Ramos (cell line): ENCODE results near the gene TM9SF4.
"Not testable (repeated sequence)": the region's sequence is repeated elsewhere in the genome, so short reads cannot be mapped to it uniquely, and the experiment has no call there.

Source experiments
- in situ Hi-C: fragments of 300-500 bp; cut with MboI; formaldehyde crosslinking; loops from one replicate; pipeline ENCODE4 v1.14.3; 2022; ENCODE audit warnings: low sequenced_read_pairs; ENCODE audit not compliant: unreplicated experiment

TM9SF4 gene

DNA sequence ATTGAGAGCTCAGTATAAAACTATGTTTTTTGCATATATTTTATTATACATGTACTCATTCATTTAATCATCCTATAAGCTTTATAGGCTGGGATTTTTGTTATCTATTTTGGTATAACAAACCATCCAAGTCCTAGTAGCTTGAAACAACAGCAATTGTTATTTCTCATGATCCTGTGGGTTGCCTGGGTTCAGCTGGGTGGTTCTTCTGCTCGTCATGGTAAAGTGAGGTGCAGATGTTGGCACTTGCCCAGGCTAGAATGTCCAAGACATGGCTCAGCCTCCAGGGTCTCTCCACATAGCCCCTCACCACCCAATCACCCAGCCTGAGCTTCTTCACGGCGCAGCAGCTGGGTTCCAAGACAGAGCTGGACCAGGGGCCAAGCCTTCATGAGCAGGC is 20.8 kb upstream of the TM9SF4 start:
- in situ Hi-C loops = no loop called here

DNA sequence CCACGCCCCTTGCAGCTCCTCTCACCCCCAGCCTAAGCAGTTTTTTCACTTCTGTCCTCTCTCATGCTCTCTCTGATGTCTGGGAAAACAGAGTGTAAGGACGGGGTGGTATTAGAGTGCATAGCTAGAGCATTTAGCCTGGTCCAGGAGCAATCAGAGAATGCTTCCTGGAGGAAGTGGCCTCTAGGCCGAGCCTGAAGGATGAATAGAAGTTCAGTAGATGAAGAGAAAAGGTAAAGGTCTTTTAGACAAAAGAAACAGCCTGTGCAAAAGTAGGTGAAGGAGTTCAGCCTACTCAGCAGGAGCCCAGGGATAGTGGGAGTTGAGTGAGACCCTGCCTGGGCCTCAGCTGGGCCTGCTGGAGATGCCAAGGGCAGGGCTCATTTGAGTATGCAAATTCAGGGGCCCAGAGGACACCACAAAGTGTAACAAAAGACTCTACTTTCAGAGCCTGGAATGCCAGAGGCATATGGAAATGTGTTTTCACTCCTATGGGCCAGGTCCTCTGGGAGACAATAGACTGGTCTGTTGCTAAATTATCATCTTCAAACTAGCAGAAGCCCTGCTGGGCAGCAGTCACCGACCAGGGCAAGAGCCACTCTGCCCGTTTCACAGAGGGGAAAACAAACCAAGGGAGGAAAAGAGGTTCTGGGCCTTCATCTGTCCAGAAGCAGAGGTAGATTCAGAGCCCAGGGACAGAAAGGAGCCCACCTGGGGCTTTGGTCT is 19.7 kb upstream of the TM9SF4 start:
- in situ Hi-C loops = loop anchor here (5.0 to 10.0 kb wide), 3 partner anchors 67 to 265 kb away; no protein-coding TSS in a partner anchor

DNA sequence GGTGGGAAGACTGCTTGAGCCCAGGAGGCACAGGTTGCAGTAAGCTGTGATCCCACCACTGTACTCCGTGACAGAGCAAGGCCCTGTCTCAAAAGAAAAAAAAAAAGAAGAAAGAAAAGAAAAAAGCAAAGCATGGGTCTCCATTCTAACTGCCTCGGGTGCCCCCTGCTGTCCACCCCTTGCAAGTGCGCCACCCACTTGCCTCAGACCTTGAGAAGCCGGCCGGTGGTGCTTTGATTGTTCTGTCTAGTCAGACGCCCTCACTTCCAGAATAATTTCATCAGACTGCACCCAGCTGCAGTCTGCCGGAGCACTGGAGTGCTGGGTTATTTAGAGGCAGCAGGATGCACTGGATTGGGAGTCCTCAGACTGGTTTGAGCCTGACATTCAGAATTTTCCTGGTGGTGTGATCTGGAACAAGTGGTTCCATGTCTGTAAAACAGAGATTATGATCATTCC is 17.6 kb upstream of the TM9SF4 start:
- in situ Hi-C loops = loop anchor here (5.0 to 10.0 kb wide), 3 partner anchors 70 to 267 kb away; no protein-coding TSS in a partner anchor

DNA sequence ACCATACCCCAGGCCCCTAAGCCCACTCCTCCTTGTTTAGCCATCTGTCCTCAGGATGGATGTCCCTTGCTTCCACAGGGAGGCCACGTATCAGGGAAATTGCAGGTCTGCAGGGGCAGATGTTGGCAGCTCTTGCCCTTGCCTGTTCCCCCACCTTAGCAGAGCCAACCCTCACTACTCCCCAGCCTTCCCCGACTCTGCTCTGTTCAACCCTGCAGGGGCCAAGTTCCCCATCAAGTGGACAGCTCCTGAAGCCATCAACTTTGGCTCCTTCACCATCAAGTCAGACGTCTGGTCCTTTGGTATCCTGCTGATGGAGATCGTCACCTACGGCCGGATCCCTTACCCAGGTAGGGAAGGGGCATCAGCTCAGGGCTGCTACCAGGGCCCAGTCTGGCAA is 10.7 kb upstream of the TM9SF4 start:
- in situ Hi-C loops = loop anchor here (10.0 kb wide), 2 partner anchors 244 to 274 kb away; no protein-coding TSS in a partner anchor

DNA sequence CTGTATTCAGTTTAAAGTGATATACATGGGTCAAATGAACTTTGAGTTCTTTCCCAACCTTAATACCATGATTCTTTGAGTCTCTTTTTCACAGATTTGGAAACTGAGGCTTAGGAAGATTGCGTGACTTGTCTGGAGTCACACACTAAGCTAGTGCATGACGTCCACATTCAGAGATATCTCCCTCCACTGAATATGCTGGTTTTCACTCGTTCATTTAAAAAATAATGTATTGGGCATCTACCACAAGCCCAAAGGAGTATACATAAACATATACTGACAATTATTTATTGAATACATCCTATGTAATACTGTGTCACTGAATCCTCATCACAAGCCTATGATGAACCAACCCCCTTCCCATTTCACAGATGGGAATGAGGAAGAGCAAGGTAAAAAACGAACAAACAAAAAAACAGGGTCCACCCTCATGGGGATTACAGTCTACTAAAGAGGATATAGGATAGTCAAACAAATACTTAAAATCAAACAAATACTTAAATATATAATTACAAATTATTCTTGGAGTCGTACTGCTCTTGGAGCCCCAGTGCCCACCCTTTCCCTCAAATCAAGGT is 611 bp upstream of the TM9SF4 start:
- in situ Hi-C loops = no loop called here

DNA sequence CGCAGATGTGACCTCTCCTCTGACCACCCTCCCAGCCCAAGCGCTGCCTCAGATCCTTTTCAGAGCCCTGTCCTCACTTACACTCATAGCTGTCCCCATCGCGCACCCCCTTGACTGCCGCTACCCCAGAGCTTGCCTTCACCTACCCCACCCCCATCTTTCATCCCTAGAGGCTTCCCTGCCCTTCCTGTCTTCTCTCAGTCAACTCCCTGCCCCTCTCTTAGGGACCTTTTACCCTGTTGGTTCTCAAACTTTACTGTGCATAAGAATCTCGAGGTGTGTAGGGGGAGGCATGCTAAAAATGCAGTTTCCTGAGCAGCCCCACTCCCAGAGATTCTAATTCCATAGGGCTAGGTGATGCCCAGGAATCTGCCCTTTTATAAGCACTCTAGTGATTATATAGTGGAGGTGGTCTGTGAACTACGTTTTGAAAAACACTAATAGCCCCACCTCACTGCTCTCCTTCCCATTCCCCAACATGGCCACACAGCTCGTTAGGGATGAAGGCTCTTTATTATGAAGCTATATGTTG is 725 bp downstream of the TM9SF4 start:
- in situ Hi-C loops = no loop called here

DNA sequence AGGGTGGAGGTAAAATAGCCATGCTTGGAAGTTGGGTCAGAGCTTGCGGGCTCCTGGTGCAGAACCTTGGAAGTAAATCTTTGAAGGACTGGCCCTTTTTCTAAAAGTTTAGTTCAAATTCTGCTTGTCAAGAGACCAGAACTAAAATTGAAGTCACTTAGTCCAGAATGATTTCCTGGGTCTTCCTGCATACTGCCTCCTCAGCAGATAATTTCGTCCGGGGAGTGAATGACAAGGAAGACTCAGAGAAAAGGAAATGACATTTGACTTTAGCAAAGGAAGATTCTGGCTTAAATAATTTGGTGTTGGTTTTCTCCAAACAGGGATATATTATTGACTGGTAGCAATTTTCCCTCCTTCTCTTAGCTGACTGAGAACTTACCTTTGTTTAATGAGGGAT is 1.2 kb downstream of the TM9SF4 start:
- in situ Hi-C loops = no loop called here

DNA sequence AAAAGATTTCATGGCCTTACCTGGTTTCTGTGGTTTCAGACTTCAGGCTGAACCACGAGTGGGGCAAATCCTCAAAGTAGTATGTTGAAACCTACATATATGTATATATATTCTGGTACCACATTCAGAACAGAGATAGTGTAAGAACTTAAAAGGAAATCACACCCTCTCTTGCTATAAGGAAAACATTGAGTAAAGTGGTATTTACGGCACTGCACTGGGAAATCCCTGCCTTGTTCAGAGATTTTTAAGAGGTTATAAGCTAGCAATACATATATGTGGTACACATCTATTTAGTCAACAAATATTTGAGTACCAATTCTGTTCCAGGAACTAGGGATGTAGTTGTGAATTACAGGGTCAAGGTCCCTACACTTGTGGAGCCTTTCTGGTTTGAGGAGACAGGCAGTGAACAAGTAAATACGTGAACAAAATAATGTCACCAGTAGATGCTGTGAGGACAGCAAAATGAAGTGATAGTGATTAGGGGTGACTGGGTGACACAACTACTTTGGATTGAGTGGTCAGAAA is 1.7 kb downstream of the TM9SF4 start:
- in situ Hi-C loops = no loop called here

DNA sequence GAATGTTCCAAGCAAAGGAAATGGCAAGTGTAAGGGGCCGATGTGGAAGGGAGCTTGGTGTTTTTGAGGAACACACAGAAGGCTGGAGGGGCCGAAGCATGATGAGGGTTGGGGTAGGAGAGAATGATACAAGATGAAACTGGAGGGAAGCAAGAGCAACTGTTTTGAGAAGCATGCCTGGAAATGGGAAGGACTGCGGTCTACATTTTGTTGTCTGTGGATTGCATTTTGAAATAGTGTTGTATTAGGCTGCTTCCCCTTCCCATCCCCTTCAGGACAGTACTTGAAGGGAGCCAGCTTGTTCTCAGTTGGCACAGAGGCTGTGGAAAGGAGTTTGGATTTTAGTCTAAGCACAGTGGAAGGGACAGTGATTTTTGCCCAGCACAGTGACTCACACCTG is 2.2 kb downstream of the TM9SF4 start:
- in situ Hi-C loops = no loop called here

DNA sequence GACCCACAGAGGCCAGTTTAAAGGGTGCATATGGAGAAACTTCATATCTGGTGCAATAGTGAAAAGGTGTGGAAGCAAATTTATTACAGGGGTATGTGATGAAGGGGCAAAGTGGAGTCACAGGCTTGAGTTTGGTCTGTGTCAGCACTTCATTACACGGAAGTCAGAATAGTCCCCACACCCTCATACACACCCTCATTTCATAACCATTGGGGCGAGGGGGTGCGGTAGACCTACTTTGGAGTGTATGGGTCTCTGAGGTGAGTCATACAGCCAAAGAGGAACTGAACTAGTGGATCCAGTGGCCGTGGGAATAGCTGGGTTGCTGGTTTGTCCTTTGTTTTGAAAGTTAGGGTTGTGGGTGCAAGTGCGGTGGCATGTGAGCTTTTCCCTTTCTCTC is 3.3 kb downstream of the TM9SF4 start:
- in situ Hi-C loops = no loop called here

DNA sequence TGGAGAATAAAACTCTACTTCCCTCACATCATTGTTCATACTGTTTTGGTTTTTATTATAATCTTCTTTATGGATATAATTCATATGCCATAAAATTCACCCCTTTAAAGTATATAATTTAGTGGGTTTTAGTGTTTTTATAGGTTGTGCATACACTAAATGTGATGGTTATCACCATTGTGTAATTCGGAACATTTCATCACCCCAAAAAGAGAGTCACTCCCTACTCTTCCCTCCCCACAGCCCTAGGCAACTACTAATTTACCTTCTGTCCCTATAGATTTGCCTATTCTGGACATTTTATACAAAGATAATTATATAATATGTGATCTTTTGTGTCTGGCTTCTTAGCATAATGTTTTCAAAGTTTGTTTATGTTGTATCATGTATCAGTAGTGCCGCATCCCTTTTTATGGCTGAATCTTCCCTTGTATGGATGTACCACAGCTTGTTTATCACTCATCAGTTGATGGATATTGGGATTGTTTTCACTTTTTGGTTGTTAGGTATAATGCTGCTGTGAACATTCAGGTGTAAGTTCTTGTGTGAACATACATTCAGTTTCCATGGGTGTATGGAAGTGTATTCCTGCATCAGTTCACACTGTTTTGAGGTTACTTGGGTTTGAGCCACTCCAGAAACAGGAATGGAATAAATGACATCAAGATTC is 4.2 kb downstream of the TM9SF4 start:
- in situ Hi-C loops = no loop called here

DNA sequence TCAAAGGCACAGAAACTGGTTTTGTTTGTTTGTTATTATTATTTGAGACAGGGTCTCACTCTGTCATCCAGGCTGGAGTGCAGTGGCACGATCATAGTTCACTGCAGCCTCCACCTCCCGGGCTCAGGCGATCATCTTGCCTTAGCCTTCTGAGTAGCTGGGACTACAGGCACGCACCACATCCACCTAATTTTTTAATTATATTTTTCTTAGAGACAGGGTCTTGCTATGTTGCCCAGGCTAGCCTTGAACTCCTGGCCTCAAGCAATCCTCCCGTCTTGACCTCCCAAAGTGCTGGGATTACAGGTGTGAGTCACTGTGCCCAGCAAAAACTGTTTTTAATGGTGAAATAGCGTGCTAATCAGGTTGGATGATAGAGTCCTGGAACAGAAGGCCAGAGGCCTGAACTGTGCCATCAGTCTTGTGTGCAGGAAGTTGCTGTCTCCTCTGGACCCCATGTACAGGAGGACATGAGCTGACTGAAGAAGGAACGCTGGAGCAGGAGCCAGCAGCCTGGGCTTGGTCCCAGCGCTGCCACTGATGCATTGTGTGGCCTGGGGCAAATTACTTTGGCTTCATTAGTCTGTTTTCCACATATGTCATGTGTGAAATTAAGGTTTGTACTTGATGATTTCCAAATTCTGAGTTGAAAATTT is 4.9 kb downstream of the TM9SF4 start:
- in situ Hi-C loops = no loop called here

DNA sequence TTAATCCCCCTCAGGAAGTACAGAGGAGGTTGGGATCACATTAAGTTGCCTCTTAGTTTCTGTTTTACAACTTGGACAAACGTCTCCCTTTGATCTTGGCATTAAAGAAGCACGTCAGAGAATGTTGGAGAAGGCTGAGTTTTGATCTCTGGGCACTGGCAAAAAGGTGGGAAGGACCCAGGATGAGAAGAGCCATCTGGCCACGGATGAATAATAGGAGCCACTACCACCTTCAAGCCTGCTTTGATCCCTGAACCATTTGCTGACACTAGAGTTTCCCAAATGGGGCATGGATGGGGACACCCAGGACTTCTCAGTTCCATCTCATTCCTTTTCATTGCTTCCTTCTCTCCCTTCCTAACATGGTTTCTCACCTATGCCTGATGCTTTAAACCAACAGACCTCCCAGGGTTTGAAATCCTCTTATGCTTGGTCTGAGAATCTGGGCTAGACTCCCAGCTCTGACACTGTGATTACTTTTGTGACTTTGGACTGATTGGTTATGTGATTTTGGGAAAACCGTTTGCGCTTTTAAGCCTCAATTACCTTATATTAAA is 5.8 kb downstream of the TM9SF4 start:
- in situ Hi-C loops = no loop called here

DNA sequence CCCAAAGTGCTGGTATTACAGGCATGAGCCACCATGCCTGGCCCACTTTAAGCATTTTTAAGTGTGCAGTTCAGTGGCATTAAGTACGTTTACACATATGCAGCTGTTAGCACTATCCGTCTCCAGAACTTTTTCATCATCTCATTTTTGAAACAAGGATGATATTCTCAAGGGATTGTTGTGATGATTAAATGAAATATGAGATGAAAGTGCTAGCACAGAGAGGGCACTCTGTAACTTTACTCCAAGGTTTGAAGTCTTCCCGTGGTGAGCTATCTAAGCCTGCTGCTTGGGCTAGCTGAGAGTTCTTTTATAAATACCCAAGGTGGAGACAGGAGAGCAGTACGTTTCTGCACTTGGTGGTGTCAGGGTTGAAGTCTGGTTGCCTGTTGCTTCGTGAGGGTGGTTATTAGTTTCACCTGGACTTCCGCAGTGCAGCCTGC is 6.6 kb downstream of the TM9SF4 start:
- in situ Hi-C loops = no loop called here

DNA sequence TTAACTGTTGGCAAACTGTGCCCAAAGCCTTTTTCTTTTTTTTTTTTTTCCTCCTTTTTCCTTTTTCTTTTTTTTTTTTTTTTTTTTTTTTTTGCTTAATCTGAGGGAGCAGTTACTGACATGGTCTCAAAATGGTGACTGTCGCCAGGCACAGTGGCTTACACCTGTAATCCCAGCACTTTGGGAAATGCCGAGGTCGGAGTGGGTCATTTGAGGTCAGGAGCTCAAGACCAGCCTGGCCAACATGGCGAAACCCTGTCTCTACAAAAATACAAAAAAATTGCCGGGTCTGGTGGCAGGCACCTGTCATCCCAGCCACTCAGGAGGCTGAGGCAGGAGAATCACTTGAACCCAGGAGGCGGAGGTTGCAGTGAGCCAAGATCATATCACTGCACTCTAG is 7.3 kb downstream of the TM9SF4 start:
- in situ Hi-C loops = not testable (repeated sequence)

DNA sequence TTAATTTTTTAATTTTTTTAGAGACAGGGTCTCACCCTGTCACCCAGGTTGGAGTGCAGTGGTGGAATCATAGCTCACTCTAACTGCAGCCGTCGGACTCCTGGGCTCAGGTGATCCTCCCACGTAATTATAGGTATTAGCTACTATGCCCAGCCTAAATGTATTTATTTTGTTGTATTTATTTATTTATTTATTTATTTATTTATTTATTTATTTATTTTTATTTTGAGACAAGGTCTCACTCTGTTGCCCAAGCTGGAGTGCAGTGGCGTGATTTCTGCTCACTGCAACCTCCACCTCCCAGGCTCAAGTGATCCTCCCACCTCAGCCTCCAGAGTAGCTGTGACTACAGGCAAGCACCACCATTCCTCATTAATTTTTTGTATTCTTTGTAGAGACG is 8.9 kb downstream of the TM9SF4 start:
- in situ Hi-C loops = not testable (repeated sequence)

DNA sequence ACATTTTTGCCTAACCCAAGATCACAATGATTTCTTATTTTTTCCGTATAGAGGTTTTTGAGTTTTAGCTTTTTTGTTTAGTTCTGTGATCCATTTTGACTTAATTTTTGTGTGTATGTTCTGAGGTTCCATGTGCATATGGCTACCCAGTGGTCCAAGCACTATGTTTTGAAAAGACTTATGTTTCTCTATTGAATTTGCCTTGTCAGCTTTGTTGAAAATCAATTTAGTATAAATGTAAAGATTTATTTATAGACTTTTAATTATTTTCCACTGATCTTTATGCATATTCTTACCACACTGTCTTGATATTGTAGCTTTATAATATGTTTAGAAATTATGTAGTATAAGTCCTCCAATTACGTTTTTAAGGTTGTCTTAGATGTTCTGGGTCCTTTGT is 10.2 kb downstream of the TM9SF4 start:
- in situ Hi-C loops = no loop called here

DNA sequence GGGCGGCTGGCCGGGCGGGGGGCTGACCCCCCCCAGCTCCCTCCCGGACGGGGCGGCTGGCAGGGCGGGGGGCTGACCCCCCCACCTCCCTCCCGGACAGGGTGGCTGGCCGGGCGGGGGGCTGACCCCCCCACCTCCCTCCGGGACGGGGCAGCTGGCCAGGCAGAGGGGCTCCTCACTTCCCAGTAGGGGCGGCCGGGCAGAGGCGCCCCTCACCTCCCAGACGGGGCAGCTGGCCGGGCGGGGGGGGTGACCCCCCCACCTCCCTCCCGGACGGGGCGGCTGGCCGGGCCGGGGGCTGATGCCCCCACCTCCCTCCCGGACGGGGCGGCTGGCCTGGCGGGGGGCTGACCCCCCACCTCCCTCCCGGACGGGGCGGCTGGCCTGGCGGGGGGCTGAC is 12.4 kb downstream of the TM9SF4 start:
- in situ Hi-C loops = not testable (repeated sequence)

DNA sequence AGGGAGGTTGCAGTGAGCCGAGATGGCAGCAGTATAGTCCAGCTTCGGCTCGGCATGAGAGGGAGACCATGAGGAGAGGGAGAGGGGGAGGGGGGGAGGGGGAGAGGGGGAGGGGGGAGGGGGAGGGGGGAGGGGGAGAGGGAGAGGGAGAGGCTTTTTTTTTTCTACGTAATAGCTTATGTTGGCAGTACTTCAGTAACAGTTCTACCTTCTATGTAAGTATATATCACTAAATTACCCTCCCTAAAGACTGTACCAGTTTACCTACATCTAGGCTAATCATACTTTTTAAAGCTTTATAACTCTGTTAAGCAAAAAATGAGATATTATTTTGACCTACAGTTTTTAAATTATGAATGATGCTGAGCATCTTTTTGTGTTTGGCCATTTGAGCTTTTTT is 13.6 kb downstream of the TM9SF4 start:
- in situ Hi-C loops = no loop called here

DNA sequence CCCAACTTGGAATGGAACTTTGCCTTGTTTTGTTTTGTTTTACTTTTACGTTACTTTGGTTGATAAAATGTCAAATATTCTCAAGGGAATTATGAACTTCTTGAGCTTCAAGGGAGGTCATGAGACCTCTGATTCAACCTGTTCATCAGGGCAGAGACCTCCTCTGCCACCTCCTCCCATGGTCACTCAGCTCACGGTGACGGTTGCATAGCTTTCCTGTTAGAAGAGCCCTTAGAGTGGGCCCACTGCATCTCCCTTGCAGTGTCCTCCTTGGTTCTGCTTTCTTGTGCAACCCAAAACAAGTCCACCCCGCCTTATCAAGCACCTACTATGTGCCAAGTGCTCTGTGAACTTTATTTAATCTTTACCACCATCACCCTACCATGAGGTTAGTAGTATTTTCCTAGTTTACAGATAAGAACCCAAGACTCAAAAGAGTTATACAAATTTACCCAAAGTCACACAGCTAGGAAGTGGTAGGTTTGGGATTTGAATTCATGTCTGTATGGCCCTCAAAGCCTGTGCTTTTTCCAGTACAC is 15.5 kb downstream of the TM9SF4 start:
- in situ Hi-C loops = no loop called here
